Naive thymus-derived CD8-positive, alpha-beta T cell (primary cell): ENCODE measurements around the gene ZNF219. TPM values are rescaled to one million over a fixed set of nuclear protein-coding genes. Genes with fewer than 3 reads are reported as not detected.
"Not testable (repeated sequence)": the region's sequence is repeated elsewhere in the genome, so short reads cannot be mapped to it uniquely, and the experiment has no call there.

Source experiments
- ATAC-seq, 2 donors: fragments of 150-1000 bp; cut with Tn5 transposase in 1 of 2; sonication (Bioruptor Pico), chemical (Tn5 transposase) in 1 of 2; 1 replicate in 1 of 2; 2 replicates in 1 of 2; pipeline ENCODE4 v1.10.0; 2021; ENCODE audit warnings: mild to moderate bottlenecking in 2 of 2, moderate library complexity in 2 of 2
- POLR2A ChIA-PET: fragments of 350-600 bp; sonication (Branson Sonifier 250); formaldehyde crosslinking; loops from one replicate; lab custom pipeline; 2021; ENCODE audit warnings: antibody characterized with exemption; lab: Charles Lee
- DNase-seq, 10 donors: peaks; one replicate each; pipeline versions ENCODE4 v3.0.0 to v3.0.0-alpha.2; 2020 to 2022
- H3K27ac Mint-ChIP-seq, 10 donors: one replicate each; pipeline ENCODE4 v1.8.0; 2020 to 2022; ENCODE audit warnings: mild to moderate bottlenecking in 10 of 10, mixed read lengths in 10 of 10, moderate library complexity in 4 of 10, inconsistent platforms in 1 of 10
- H3K27me3 Mint-ChIP-seq, 5 donors: one replicate each; pipeline ENCODE4 v1.8.0; 2021 to 2022; ENCODE audit warnings: mixed read lengths in 5 of 5
- H3K36me3 Mint-ChIP-seq, 3 donors: one replicate each; pipeline ENCODE4 v1.8.0; 2020 to 2022; ENCODE audit warnings: mixed read lengths in 3 of 3, mild to moderate bottlenecking in 2 of 3, inconsistent platforms in 1 of 3
- H3K4me1 Mint-ChIP-seq, 4 donors: one replicate each; pipeline ENCODE4 v1.8.0; 2021 to 2022; ENCODE audit warnings: mixed read lengths in 4 of 4
- H3K4me3 Mint-ChIP-seq, 10 donors: one replicate each; pipeline ENCODE4 v1.8.0; 2020 to 2022; ENCODE audit warnings: mild to moderate bottlenecking in 10 of 10, mixed read lengths in 10 of 10, moderate library complexity in 6 of 10, inconsistent platforms in 1 of 10
- H3K9me3 Mint-ChIP-seq, 9 donors: one replicate each; pipeline ENCODE4 v1.8.0; 2020 to 2022; ENCODE audit warnings: mixed read lengths in 9 of 9, mild to moderate bottlenecking in 3 of 9, inconsistent platforms in 1 of 9, moderate library complexity in 1 of 9
- polyA plus RNA-seq, 3 donors: library from polyadenylated mRNA; unstranded; fragments of 300-500 nt; fragmentation: Illumina TruSeq; gene quantifications; one replicate each; pipeline ENCODE4 v1.2.3, GENCODE V29; 2021
- total RNA-seq, 8 experiments: library from RNA in 2 of 8; stranded (reverse) in 2 of 8; gene quantifications; one replicate each; pipeline ENCODE4 v1.2.3 and lab custom pipeline; 2021 to 2026

Gene ZNF219
- total and polyA plus RNA-seq, 5 experiments from 2014 or later = 1.7 to 7.7 (median 3.6) TPM

GRCh38 chr14:21047378-21047781 lies 51.1 kb downstream of the ZNF219 start:
- Mint-ChIP-seq H3K27me3 (peaks cover 7 to 18% (median 13%) of the 10 kb centered on the region in 5 donors), H3K27ac (no peak overlapping the region), H3K9me3 (no peaks in the 10 kb centered on the region), H3K36me3 (no peaks in the 10 kb centered on the region), H3K4me3 (no peak overlapping the region), H3K4me1 (peaks cover 5 to 8% (median 7%) of the 10 kb centered on the region in 4 donors)
- POLR2A ChIA-PET = no interaction called here
- no peak for ATAC-seq
- no peak for DNase-seq

- POLR2A ChIA-PET = interaction anchor here (1.2 kb wide), 1 partner anchor 27 kb away, joined by 3 read pairs; no protein-coding TSS in a partner anchor
- no peak for DNase-seq
- peaks cover 5 to 8% (median 7%) of the 10 kb centered on the region in 4 donors for H3K4me1 Mint-ChIP-seq
- no peak overlapping the region for H3K4me3 Mint-ChIP-seq
- no peaks in the 10 kb centered on the region for H3K36me3 Mint-ChIP-seq
- H3K9me3 Mint-ChIP-seq = no peaks in the 10 kb centered on the region
- peaks cover 10 to 23% (median 13%) of the 10 kb centered on the region in 5 donors for H3K27me3 Mint-ChIP-seq
- ATAC-seq = no peak
- peak overlapping the region in 2 of 10 donors; percentile 38 to 66 for H3K27ac Mint-ChIP-seq
Observed at GRCh38 chr14:21043974-21044618, 54.4 kb downstream of the ZNF219 start.

- POLR2A ChIA-PET = interaction anchor here (1.2 kb wide), 1 partner anchor 26 kb away, joined by 3 read pairs; no protein-coding TSS in a partner anchor
- H3K9me3 Mint-ChIP-seq = no peaks in the 10 kb centered on the region
- peaks cover 5 to 8% (median 7%) of the 10 kb centered on the region in 4 donors for H3K4me1 Mint-ChIP-seq
- ATAC-seq (no peak), DNase-seq (no peak)
- no peak overlapping the region for H3K4me3 Mint-ChIP-seq
- peak overlapping the region in 3 of 10 donors; percentile 23 to 63 (median 39) for H3K27ac Mint-ChIP-seq
- peaks cover 10 to 23% (median 13%) of the 10 kb centered on the region in 5 donors for H3K27me3 Mint-ChIP-seq
- no peaks in the 10 kb centered on the region for H3K36me3 Mint-ChIP-seq
Observed at GRCh38 chr14:21043387-21043973, 55.0 kb downstream of the ZNF219 start.

GRCh38 chr14:21042918-21043317 lies 55.5 kb downstream of the ZNF219 start:
- POLR2A ChIA-PET = interaction anchor here (1.2 kb wide), 1 partner anchor 26 kb away, joined by 3 read pairs; no protein-coding TSS in a partner anchor
- H3K4me3 Mint-ChIP-seq = no peak overlapping the region

GRCh38 chr14:21041676-21042433 lies 56.6 kb downstream of the ZNF219 start, which contains the start of gene RNASE7:
RNASE7 (plus strand) TSS chr14:21042362; CDS start chr14:21042993, 631 bp downstream.
- Mint-ChIP-seq H3K4me3 (no peak within 1 kb of the TSS), H3K4me1 (peaks cover 5 to 8% (median 7%) of the 10 kb centered on the region in 4 donors), H3K27me3 (peaks cover 7 to 22% (median 13%) of the 10 kb centered on the region in 5 donors), H3K27ac (peak within 1 kb of the TSS in 3 of 10 donors; percentile 4 to 56 (median 32)), H3K9me3 (no peaks in the 10 kb centered on the region), H3K36me3 (no peaks in the 10 kb centered on the region)
- ATAC-seq = no peak
- POLR2A ChIA-PET = no interaction called here
- no peak for DNase-seq

More at GRCh38 chr14:21042918-21043317, 55.5 kb downstream of the ZNF219 start:
- ATAC-seq = no peak
- peaks cover 10 to 23% (median 13%) of the 10 kb centered on the region in 5 donors for H3K27me3 Mint-ChIP-seq
- H3K27ac Mint-ChIP-seq = peak overlapping the region in 1 of 10 donors; percentile 32
- peaks cover 5 to 8% (median 7%) of the 10 kb centered on the region in 4 donors for H3K4me1 Mint-ChIP-seq
- no peaks in the 10 kb centered on the region for H3K36me3 Mint-ChIP-seq
- H3K9me3 Mint-ChIP-seq = no peaks in the 10 kb centered on the region
- no peak for DNase-seq

- POLR2A ChIA-PET = interaction anchor here (0.6 to 2.9 kb wide), 3 partner anchors 9 to 49 kb away, joined by 3 to 14 read pairs (median 3); no protein-coding TSS in a partner anchor
- not testable (repeated sequence) for H3K27ac Mint-ChIP-seq, H3K9me3 Mint-ChIP-seq, H3K4me1 Mint-ChIP-seq, H3K36me3 Mint-ChIP-seq, DNase-seq, ATAC-seq, H3K4me3 Mint-ChIP-seq
- peaks cover 7 to 22% (median 13%) of the 10 kb centered on the region in 5 donors for H3K27me3 Mint-ChIP-seq
Observed at GRCh38 chr14:21040941-21041340, 57.5 kb downstream of the ZNF219 start.

GRCh38 chr14:21040370-21040925 lies 58.0 kb downstream of the ZNF219 start:
- H3K36me3 Mint-ChIP-seq = no peaks in the 10 kb centered on the region
- H3K4me3 Mint-ChIP-seq = no peak overlapping the region
- peaks cover 5 to 8% (median 7%) of the 10 kb centered on the region in 4 donors for H3K4me1 Mint-ChIP-seq
- ATAC-seq = no peak
- DNase-seq = no peak
- no peaks in the 10 kb centered on the region for H3K9me3 Mint-ChIP-seq
- H3K27ac Mint-ChIP-seq = no peak overlapping the region
- POLR2A ChIA-PET = interaction anchor here (0.7 to 2.9 kb wide), 2 partner anchors 9 to 26 kb away, joined by 3 to 14 read pairs; no protein-coding TSS in a partner anchor
- H3K27me3 Mint-ChIP-seq = peaks cover 7 to 22% (median 13%) of the 10 kb centered on the region in 5 donors

Other genes with a start within 250 kb of the ZNF219 start
- gene RNASE3, start 207.3 kb downstream of the ZNF219 start, total RNA-seq = not detected
- gene RNASE3, start 207.3 kb downstream of the ZNF219 start, polyA plus RNA-seq = not detected
- not detected for gene RNASE2, start 143.2 kb downstream of the ZNF219 start, total RNA-seq
- gene RNASE2, start 143.2 kb downstream of the ZNF219 start, polyA plus RNA-seq = not detected
- gene METTL17, start 108.7 kb downstream of the ZNF219 start, total RNA-seq = 100 to 1,000 TPM; 120 to 127 TPM
- gene METTL17, start 108.7 kb downstream of the ZNF219 start, polyA plus RNA-seq = 10 to 100 TPM; 29.8 to 50.8 (median 38.2) TPM
- under 1 TPM; 0.80 to 0.91 TPM for gene SLC39A2, start 99.4 kb downstream of the ZNF219 start, total RNA-seq
- gene SLC39A2, start 99.4 kb downstream of the ZNF219 start, polyA plus RNA-seq = not detected
- gene NDRG2, start 73.6 kb downstream of the ZNF219 start, total RNA-seq = 10 to 100 TPM; 30.8 to 35.4 TPM
- 10 to 100 TPM; 24.6 to 32.7 (median 28.3) TPM for gene NDRG2, start 73.6 kb downstream of the ZNF219 start, polyA plus RNA-seq
- gene TPPP2, start 68.4 kb downstream of the ZNF219 start, total RNA-seq = not detected
- gene TPPP2, start 68.4 kb downstream of the ZNF219 start, polyA plus RNA-seq = not detected
- not detected for gene RNASE13, start 63.8 kb downstream of the ZNF219 start, total RNA-seq
- gene RNASE13, start 63.8 kb downstream of the ZNF219 start, polyA plus RNA-seq = not detected
- gene RNASE7, start 56.3 kb downstream of the ZNF219 start, total RNA-seq = not detected
- not detected for gene RNASE7, start 56.3 kb downstream of the ZNF219 start, polyA plus RNA-seq
- gene RNASE8, start 40.8 kb downstream of the ZNF219 start, total RNA-seq = not detected
- not detected for gene RNASE8, start 40.8 kb downstream of the ZNF219 start, polyA plus RNA-seq
- gene ARHGEF40, start 28.4 kb downstream of the ZNF219 start, total RNA-seq = under 1 TPM; 0.08 to 0.36 TPM
- under 1 TPM; 0.03 to 0.45 (median 0.06) TPM for gene ARHGEF40, start 28.4 kb downstream of the ZNF219 start, polyA plus RNA-seq
- not detected for gene TMEM253, start 2.4 kb upstream of the ZNF219 start, total RNA-seq
- not detected for gene TMEM253, start 2.4 kb upstream of the ZNF219 start, polyA plus RNA-seq
- not detected for gene OR5AU1, start 57.4 kb upstream of the ZNF219 start, total RNA-seq
- gene OR5AU1, start 57.4 kb upstream of the ZNF219 start, polyA plus RNA-seq = not detected
- 100 to 1,000 TPM; 569 to 584 TPM for gene HNRNPC, start 170.8 kb upstream of the ZNF219 start, total RNA-seq
- gene HNRNPC, start 170.8 kb upstream of the ZNF219 start, polyA plus RNA-seq = 100 to 1,000 TPM; 795 to 893 (median 875) TPM
- gene RPGRIP1, start 181.4 kb upstream of the ZNF219 start, total RNA-seq = not detected
- under 1 TPM in 1 of 3 donors, not detected in 2; 0.09 TPM for gene RPGRIP1, start 181.4 kb upstream of the ZNF219 start, polyA plus RNA-seq